ENCODE data around the gene NPAS1. TPM values are rescaled to one million over a fixed set of nuclear protein-coding genes. Genes with fewer than 3 reads are reported as not detected.

The NPAS1 gene
- total RNA-seq, 1 experiment from 2014 or later: 4.6 TPM

DNA sequence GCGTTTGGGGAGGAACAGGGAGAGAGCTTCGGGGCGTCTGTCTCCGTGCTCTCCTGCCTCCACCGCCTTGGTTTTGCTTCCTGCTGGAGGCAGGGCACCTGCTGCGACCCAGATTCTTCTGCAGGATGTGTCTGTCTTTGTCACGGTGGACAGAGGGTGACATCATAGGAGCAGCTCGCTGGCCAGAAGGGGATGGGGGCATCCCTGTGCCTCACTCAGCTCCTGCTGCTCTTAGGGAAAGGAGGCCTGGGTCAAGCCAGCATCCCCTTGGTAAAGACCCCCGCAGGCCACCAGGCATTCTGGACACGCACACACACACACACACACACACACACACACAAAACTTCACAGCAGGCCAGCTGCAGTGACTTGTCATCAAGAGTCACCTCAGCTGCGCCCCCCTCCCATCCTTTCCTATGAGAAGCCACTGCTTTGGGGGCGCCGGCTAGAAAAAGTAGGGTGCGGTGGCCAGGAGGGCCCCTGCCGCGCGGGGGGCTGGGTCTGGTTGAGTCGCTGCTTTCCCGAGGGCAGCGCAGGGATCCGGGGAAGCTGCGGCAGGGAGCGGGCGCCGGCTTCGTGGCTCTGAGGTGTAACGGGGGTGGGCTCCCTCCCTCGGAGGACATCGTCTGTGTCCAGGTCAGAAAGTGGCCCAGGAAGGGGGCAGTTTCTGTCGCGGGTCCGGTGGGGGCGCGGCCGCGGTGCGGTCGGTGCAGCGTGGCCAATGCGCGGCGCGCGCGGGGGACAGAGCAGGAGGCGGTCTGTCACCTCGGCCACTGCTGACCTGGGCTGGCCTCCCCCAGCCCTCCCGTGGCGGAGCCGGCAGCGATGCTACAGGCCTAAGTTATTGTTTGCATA, 15.8 kb upstream of the NPAS1 start:
- Histone ChIP-seq H3K79me2 (ENCODE audit: insufficient read depth, low read length) (no peaks in the 10 kb centered on the region), H2AFZ (ENCODE audit: low read depth, low read length, poor library complexity, severe bottlenecking) (no peak overlapping the region), H3K27ac (ENCODE audit: low read depth, low read length) (no peak overlapping the region), H3K9ac (ENCODE audit: low read length) (no peak overlapping the region), H3K9me3 (ENCODE audit: control insufficient read depth in 1 of 2, insufficient read depth in 1 of 2, low read depth in 1 of 2, low read length in 2 of 2) (no peaks in the 10 kb centered on the region), H3K27me3 (ENCODE audit: insufficient read depth, low read length) (no peaks in the 10 kb centered on the region), H3K36me3 (ENCODE audit: control insufficient read depth in 1 of 2, insufficient read depth in 2 of 2, low read length in 2 of 2) (peaks cover 0 to 4% of the 10 kb centered on the region in 2 experiments; a peak in 2 of 4 replicates), H3K9me2 (ENCODE audit: insufficient read depth) (no peaks in the 10 kb centered on the region), H3K4me2 (ENCODE audit: low read length) (no peak overlapping the region), H3K4me1 (ENCODE audit: control insufficient read depth in 1 of 2, insufficient read depth in 2 of 2, low read length in 2 of 2) (no peaks in the 10 kb centered on the region), H3K4me3 (replicated peaks in 1 of 2; ENCODE audit: low read depth in 1 of 2, low read length in 2 of 2) (no peak overlapping the region), H4K20me1 (ENCODE audit: insufficient read depth) (no peaks in the 10 kb centered on the region)
- POLR2A ChIA-PET: no interaction called here
- DNase-seq (ENCODE audit: low read depth, low spot score) (no peak), ATAC-seq (no peak)
- TF ChIP-seq CTCF (IDR thresholded peaks at IDR 0.05 in 2 of 3, conservative IDR thresholded peaks at IDR 0.05 in 1 of 3; ENCODE audit: borderline replicate concordance in 1 of 3, insufficient read depth in 1 of 3, low read depth in 2 of 3, low read length in 2 of 3) (no peak), RAD21 (IDR thresholded peaks at IDR 0.05; ENCODE audit: low read depth) (no peak), CEBPB (IDR thresholded peaks at IDR 0.05; ENCODE audit: low read depth) (no peak), EGR1 (IDR thresholded peaks at IDR 0.05; ENCODE audit: low read depth) (no peak), CBX3 (IDR thresholded peaks at IDR 0.05; ENCODE audit: low read depth) (no peak), TCF7L2 (IDR thresholded peaks at IDR 0.05; ENCODE audit: borderline replicate concordance, extremely low read depth, insufficient read depth, insufficient read length) (no peak), SP1 (IDR thresholded peaks at IDR 0.05; ENCODE audit: low read depth) (no peak), EZH2 (IDR thresholded peaks at IDR 0.05) (no peak)
- CTCF ChIA-PET: no interaction called here
- RAD21 ChIA-PET (ENCODE audit: low non-redundant PET in 1 of 2, low total read pairs in 2 of 2, uncharacterized antibody in 2 of 2, unreplicated experiment in 2 of 2): no interaction called here
- intact Hi-C loops (cut with micrococcal nuclease): no loop called here
- no TSS peak for BruUV-seq (replicated peaks)
